GM21619 (cell line): ENCODE measurements around the gene RPUSD3.

Experiments
- ATAC-seq: cut with Tn5 transposase; IDR thresholded peaks from one replicate; pipeline ENCODE4 v1.9.1; 2021; ENCODE audit not compliant: unreplicated experiment

The RPUSD3 gene

GRCh38 chr3:9806688-9807589 lies 36.9 kb downstream of the RPUSD3 start:
- no peak for ATAC-seq

GRCh38 chr3:9806137-9806536 lies 37.7 kb downstream of the RPUSD3 start:
- ATAC-seq = no peak

GRCh38 chr3:9804996-9805395 lies 38.8 kb downstream of the RPUSD3 start:
- ATAC-seq = no peak

- no peak for ATAC-seq
Measured at GRCh38 chr3:9803494-9803893, 40.3 kb downstream of the RPUSD3 start.

- ATAC-seq = no peak
Measured at GRCh38 chr3:9800529-9800928, 43.3 kb downstream of the RPUSD3 start.

- no peak for ATAC-seq
Measured at GRCh38 chr3:9797196-9797945, 46.4 kb downstream of the RPUSD3 start.

- ATAC-seq = no peak
Measured at GRCh38 chr3:9795207-9795606, 48.6 kb downstream of the RPUSD3 start.

GRCh38 chr3:9794400-9794799 lies 49.4 kb downstream of the RPUSD3 start:
- no peak for ATAC-seq

GRCh38 chr3:9793161-9793781 lies 50.5 kb downstream of the RPUSD3 start:
- ATAC-seq = no peak

- peak; percentile 81 for ATAC-seq
Measured at GRCh38 chr3:9792405-9793160, 51.2 kb downstream of the RPUSD3 start, which contains the start of the genes ARPC4 and TADA3. Gene ARPC4, plus strand, starts transcription at chr3:9793082. Its CDS starts 40 bp downstream, at chr3:9793122. Gene TADA3, minus strand, starts transcription at chr3:9792473. Its CDS starts 1,007 bp downstream, at chr3:9791466.

- ATAC-seq = no peak
Measured at GRCh38 chr3:9791790-9792404, 51.9 kb downstream of the RPUSD3 start.

- ATAC-seq = no peak
Measured at GRCh38 chr3:9791127-9791526, 52.7 kb downstream of the RPUSD3 start.
